H1 (cell line): ENCODE data around the gene CEP104. TPM values are rescaled to one million over a fixed set of nuclear protein-coding genes. Genes with fewer than 3 reads are reported as not detected.

ENCODE experiments used
- CTCF ChIA-PET: fragments of 300-600 bp; sonication (Branson Sonifier 250); formaldehyde crosslinking; loops from one replicate; lab custom pipeline; 2021; ENCODE audit not compliant: partially characterized antibody; lab: Charles Lee
- POLR2A ChIA-PET: fragments of 300-600 bp; sonication (Branson Sonifier 250); formaldehyde crosslinking; loops from one replicate; lab custom pipeline; 2021; ENCODE audit warnings: inconsistent platforms; ENCODE audit not compliant: partially characterized antibody; lab: Charles Lee
- DNase-seq, 2 experiments: peaks; one replicate each; pipeline versions ENCODE4 v3.0.0 to v3.0.0-alpha.2; 2010 to 2022; ENCODE audit warnings: low spot score in 2 of 2, low read depth in 1 of 2, mixed read lengths in 1 of 2
- FAIRE-seq: peaks from 2 replicates; lab custom pipeline; 2011; peaks lifted over from hg19 to GRCh38; lab: Jason Lieb, UNC
- H2AFZ ChIP-seq: 2 replicates; pipeline ENCODE4 v1.8.1; 2012; ENCODE audit warnings: low read length, inconsistent platforms
- H2AK5ac ChIP-seq: 2 replicates; pipeline ENCODE4 v1.6.1; 2013; ENCODE audit warnings: low read depth, low read length
- H2BK120ac ChIP-seq: replicated peaks from 2 replicates; pipeline ENCODE3; 2013; ENCODE audit warnings: low read depth, low read length, inconsistent platforms
- H2BK12ac ChIP-seq: 2 replicates; pipeline ENCODE4 v1.6.1; 2013; ENCODE audit warnings: low read depth, low read length
- H2BK15ac ChIP-seq: 2 replicates; pipeline ENCODE4 v1.6.1; 2013; ENCODE audit warnings: low read length
- H2BK20ac ChIP-seq: 2 replicates; pipeline ENCODE4 v1.6.1; 2013; ENCODE audit warnings: low read length
- H2BK5ac ChIP-seq: 2 replicates; pipeline ENCODE4 v1.6.1; 2013; ENCODE audit warnings: low read depth, low read length
- H3K14ac ChIP-seq: 2 replicates; pipeline ENCODE4 v1.6.1; 2013; ENCODE audit warnings: inconsistent platforms; ENCODE audit not compliant: insufficient read length
- H3K18ac ChIP-seq: 2 replicates; pipeline ENCODE4 v1.6.1; 2013; ENCODE audit warnings: low read length; ENCODE audit errors: extremely low read depth
- H3K23ac ChIP-seq: 2 replicates; pipeline ENCODE4 v1.6.1; 2013; ENCODE audit warnings: inconsistent platforms; ENCODE audit not compliant: insufficient read length
- H3K23me2 ChIP-seq: 2 replicates; pipeline ENCODE4 v1.6.1; 2013; ENCODE audit warnings: low read depth, low read length
- H3K27ac ChIP-seq: 2 replicates; pipeline ENCODE4 v1.6.1; 2011; ENCODE audit warnings: low read depth, low read length, inconsistent platforms
- H3K27me3 ChIP-seq, 4 experiments: replicated peaks in 1 of 4; 1 replicate in 1 of 4; 2 replicates in 3 of 4; pipeline versions ENCODE4 v1.6.1 to v1.8.1; 2011 to 2013; ENCODE audit warnings: low read length in 3 of 4, mild to moderate bottlenecking in 3 of 4, inconsistent platforms in 2 of 4, mixed read lengths in 2 of 4, moderate library complexity in 1 of 4; ENCODE audit not compliant: control insufficient read depth in 3 of 4, insufficient read depth in 3 of 4; ENCODE audit errors: extremely low read depth in 1 of 4
- H3K36me3 ChIP-seq, 4 experiments: 2 replicates each; pipeline versions ENCODE4 v1.6.1 to v1.8.1; 2011 to 2013; ENCODE audit warnings: mild to moderate bottlenecking in 4 of 4, low read length in 3 of 4, moderate library complexity in 2 of 4, control low read depth in 1 of 4, inconsistent platforms in 1 of 4; ENCODE audit not compliant: insufficient read depth in 4 of 4, control insufficient read depth in 2 of 4
- H3K4ac ChIP-seq: replicated peaks from 2 replicates; pipeline ENCODE3; 2013; ENCODE audit warnings: low read length, low read depth, mixed read lengths, inconsistent platforms; ENCODE audit not compliant: insufficient read length
- H3K4me1 ChIP-seq, 4 experiments: replicated peaks in 1 of 4; 1 replicate in 1 of 4; 2 replicates in 3 of 4; pipeline versions ENCODE4 v1.6.1 to v1.8.1; 2011 to 2013; ENCODE audit warnings: low read length in 3 of 4, inconsistent platforms in 2 of 4, mixed read lengths in 1 of 4; ENCODE audit not compliant: insufficient read depth in 4 of 4, control insufficient read depth in 3 of 4
- H3K4me2 ChIP-seq, 2 experiments: 2 replicates each; pipeline versions ENCODE4 v1.6.1 to v1.8.1; 2011 to 2013; ENCODE audit warnings: low read depth in 2 of 2, low read length in 2 of 2, control low read depth in 1 of 2, inconsistent platforms in 1 of 2, mild to moderate bottlenecking in 1 of 2; ENCODE audit not compliant: insufficient read depth in 1 of 2
- H3K4me3 ChIP-seq, 4 experiments: fragments of 200-600, 300-600 bp in 1 of 4; sonication (generic), shearing (Covaris generic), sonication (Bioruptor Twin) in 1 of 4; 2 replicates each; pipeline versions ENCODE4 v1.5.1 to v1.8.1; 2011 to 2016; ENCODE audit warnings: low read length in 4 of 4, low read depth in 3 of 4, control low read depth in 2 of 4, inconsistent platforms in 2 of 4, mild to moderate bottlenecking in 2 of 4, mixed read lengths in 1 of 4, moderate library complexity in 1 of 4; ENCODE audit not compliant: insufficient read depth in 2 of 4; ENCODE audit errors: extremely low read depth in 1 of 4
- H3K56ac ChIP-seq: replicated peaks from 2 replicates; pipeline ENCODE3; 2013; ENCODE audit warnings: low read depth, mild to moderate bottlenecking, mixed read lengths, low read length, inconsistent platforms; ENCODE audit not compliant: insufficient read length
- H3K79me1 ChIP-seq: 2 replicates; pipeline ENCODE4 v1.6.1; 2013; ENCODE audit warnings: low read depth, low read length, control low read depth
- H3K79me2 ChIP-seq, 2 experiments: 2 replicates each; pipeline versions ENCODE4 v1.6.1 to v1.8.1; 2012 to 2013; ENCODE audit warnings: low read length in 2 of 2, mild to moderate bottlenecking in 2 of 2, inconsistent platforms in 1 of 2; ENCODE audit not compliant: insufficient read depth in 2 of 2, control insufficient read depth in 1 of 2
- H3K9ac ChIP-seq, 4 experiments: replicated peaks in 1 of 4; 1 replicate in 1 of 4; 2 replicates in 3 of 4; pipeline versions ENCODE4 v1.6.1 to v1.8.1; 2011 to 2013; ENCODE audit warnings: low read depth in 3 of 4, low read length in 3 of 4, control low read depth in 2 of 4, mild to moderate bottlenecking in 2 of 4, moderate library complexity in 2 of 4, inconsistent platforms in 1 of 4; ENCODE audit errors: extremely low read depth in 1 of 4
- H3K9me3 ChIP-seq, 2 experiments: 2 replicates each; pipeline versions ENCODE4 v1.6.1 to v1.8.1; 2012 to 2013; ENCODE audit warnings: mild to moderate bottlenecking in 2 of 2, moderate library complexity in 2 of 2, control low read depth in 1 of 2, inconsistent platforms in 1 of 2, low read depth in 1 of 2, low read length in 1 of 2, mixed read lengths in 1 of 2; ENCODE audit not compliant: insufficient read depth in 2 of 2
- H4K20me1 ChIP-seq, 2 experiments: replicated peaks in 1 of 2; 2 replicates each; pipeline versions ENCODE3 to v1.8.1; 2011 to 2013; ENCODE audit warnings: inconsistent platforms in 2 of 2, low read length in 2 of 2, mild to moderate bottlenecking in 1 of 2; ENCODE audit not compliant: insufficient read depth in 2 of 2, control insufficient read depth in 1 of 2
- H4K5ac ChIP-seq: 2 replicates; pipeline ENCODE4 v1.6.1; 2013; ENCODE audit warnings: low read length, low read depth, mixed read lengths, inconsistent platforms; ENCODE audit not compliant: insufficient read length
- H4K8ac ChIP-seq: 2 replicates; pipeline ENCODE4 v1.8.0; 2013; ENCODE audit warnings: mild to moderate bottlenecking, moderate library complexity, low read length, inconsistent platforms; ENCODE audit not compliant: insufficient read depth; ENCODE audit errors: extremely low read depth
- H4K91ac ChIP-seq: replicated peaks from 2 replicates; pipeline ENCODE3; 2013; ENCODE audit warnings: low read length, mixed read lengths, inconsistent platforms; ENCODE audit not compliant: insufficient read length
- ASH2L ChIP-seq: fragments of 200-600, 300-600 bp; sonication (generic); IDR thresholded peaks from one replicate; pipeline ENCODE4 v1.7.1; 2017; ENCODE audit warnings: low read length
- EGR1 ChIP-seq: IDR thresholded peaks from 2 replicates; pipeline ENCODE4 v1.6.1; 2011; ENCODE audit warnings: low read depth, low read length, borderline replicate concordance
- POU5F1 ChIP-seq: IDR thresholded peaks from 2 replicates; pipeline ENCODE4 v1.6.1; 2011; ENCODE audit warnings: low read depth, mild to moderate bottlenecking, low read length, moderate library complexity
- TAF7 ChIP-seq: optimal IDR thresholded peaks from 2 replicates; pipeline ENCODE3; 2011; ENCODE audit warnings: low read depth, mild to moderate bottlenecking, inconsistent platforms, low read length, moderate library complexity, borderline replicate concordance
- TEAD4 ChIP-seq: IDR thresholded peaks from 2 replicates; pipeline ENCODE4 v1.6.1; 2012; ENCODE audit warnings: low read depth, low read length, inconsistent platforms, mixed read lengths
- WGBS, 2 experiments: shearing (Covaris generic) in 1 of 2; methylation state at CpG; one replicate each; pipeline versions ENCODE4 v1.1.6 to v1.1.7; 2013 to 2015; ENCODE audit warnings: low lambda C conversion rate in 2 of 2, mixed read lengths in 2 of 2, inconsistent platforms in 1 of 2, low coverage in 1 of 2, missing lambda C conversion rate in 1 of 2; ENCODE audit not compliant: insufficient replicate concordance in 2 of 2, insufficient coverage in 1 of 2, insufficient read length in 1 of 2; ENCODE audit errors: extremely low coverage in 1 of 2, missing lambda C conversion rate in 1 of 2; 5-methylcytosine and 5-hydroxymethylcytosine counted together
- polyA plus RNA-seq, 7 experiments: library from polyadenylated mRNA; depleted of rRNA in 3 of 7; stranded (reverse) in 5 of 7; unstranded in 2 of 7; fragments of >200 nt in 5 of 7; fragments of 200-250 nt in 2 of 7; gene quantifications; 1 replicate in 5 of 7; 2 replicates in 1 of 7; 4 replicates in 1 of 7; pipeline versions ENCODE4 v1.2.1 to v1.2.3, GENCODE V29; 2011 to 2013; ENCODE audit warnings: missing spikeins in 2 of 7, mixed read lengths in 2 of 7
- total RNA-seq: library from RNA; stranded (reverse); fragmentation: NEBNext Ultra II Directional; extraction: Animal tissue kit (Norgen Biotek cat#: 25700); gene quantifications from 2 replicates; pipeline ENCODE4 v1.2.1, GENCODE V29; 2021

Gene CEP104
- total and polyA plus RNA-seq, 2 of the 8 experiments (the other 6 are each of a cell fraction or from before 2014, with no cell fraction given) = 8.0 to 43.9 TPM

DNA sequence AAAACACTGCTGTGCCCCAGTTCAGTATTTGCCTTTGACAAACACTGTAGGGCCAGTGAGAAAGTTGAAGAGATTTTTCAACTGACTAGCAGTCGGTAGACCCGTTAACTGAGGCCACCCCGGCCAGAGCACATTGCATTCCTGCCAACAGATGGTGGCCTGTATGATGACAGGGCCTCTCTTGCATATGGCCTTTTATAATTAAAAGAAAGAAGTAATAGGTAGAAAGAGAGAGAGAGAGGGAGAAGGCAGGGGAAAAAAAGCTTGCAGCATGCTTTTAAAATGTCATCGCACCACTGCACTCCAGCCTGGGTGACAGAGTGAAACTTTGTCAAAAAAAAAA is 47.8 kb upstream of the CEP104 start:
- no peak overlapping the region for H3K23ac ChIP-seq
- no peaks in the 10 kb centered on the region for H4K20me1 ChIP-seq
- no peak overlapping the region for H3K56ac ChIP-seq
- no peak overlapping the region for H2AFZ ChIP-seq
- POLR2A ChIA-PET = no interaction called here
- H3K4me2 ChIP-seq = no peak overlapping the region
- H3K27ac ChIP-seq = no peak overlapping the region
- WGBS, 2 experiments = 74% methylated on average over 4 of the region's 4 CpGs; no CpG with 5 or more reads in 1 of the 2 experiments
- no peaks in the 10 kb centered on the region for H3K9me3 ChIP-seq
- no peaks in the 10 kb centered on the region; the same call in 1 of the 2 replicates for H3K79me1 ChIP-seq
- H3K36me3 ChIP-seq = no peaks in the 10 kb centered on the region
- no peaks in the 10 kb centered on the region for H3K27me3 ChIP-seq
- no peak for DNase-seq
- H2AK5ac ChIP-seq = no peak overlapping the region
- H2BK5ac ChIP-seq = no peak overlapping the region
- no peak overlapping the region for H2BK20ac ChIP-seq
- H3K14ac ChIP-seq = no peak overlapping the region
- H2BK120ac ChIP-seq = no peak overlapping the region
- H3K4ac ChIP-seq = no peak overlapping the region
- TF ChIP-seq TEAD4 (0 out of 2 replicates have a peak, but pooled peaks have one; percentile 30), EGR1 (no peak), TAF7 (no peak), POU5F1 (no peak), ASH2L (no peak)
- TF ChIP-seq, all 59 proteins: peak for 1
- Histone ChIP-seq H3K4me3 (no peak overlapping the region), H3K4me1 (peaks cover 0 to 12% (median 2%) of the 10 kb centered on the region in 4 experiments; a peak in 1 of 7 replicates), H4K5ac (no peak overlapping the region), H3K79me2 (no peaks in the 10 kb centered on the region), H4K8ac (no peak overlapping the region), H3K18ac (no peak overlapping the region), H2BK15ac (no peak overlapping the region), H3K9ac (no peak overlapping the region), H2BK12ac (no peak overlapping the region), H3K23me2 (peaks cover 6% of the 10 kb centered on the region; the same call in 1 of the 2 replicates), H4K91ac (no peak overlapping the region)
- no peak for FAIRE-seq
- CTCF ChIA-PET = interaction anchor here (0.6 to 1.9 kb wide), 2 partner anchors 9 to 169 kb away, joined by 3 to 6 read pairs; no protein-coding TSS in a partner anchor
